CD4-positive, alpha-beta T cell treated with Interleukin-2 at 100 ng/mL for 4 hours (primary cell): ENCODE data around the gene AARS2.

Source experiments
- DNase-seq: peaks from one replicate; pipeline ENCODE4 v3.0.0-alpha.2; 2020; ENCODE audit warnings: low spot score

Gene AARS2

GRCh38 chr6:44300292-44300823, 12.8 kb downstream of the AARS2 start:
- DNase-seq: no peak

GRCh38 chr6:44298864-44299263, 14.3 kb downstream of the AARS2 start:
- no peak for DNase-seq

GRCh38 chr6:44298055-44298803, 14.9 kb downstream of the AARS2 start:
- no peak for DNase-seq

- DNase-seq: peak; percentile 31
Measured at GRCh38 chr6:44297063-44298038, 15.8 kb downstream of the AARS2 start.

- DNase-seq: no peak
Measured at GRCh38 chr6:44294832-44295791, 18.0 kb downstream of the AARS2 start.

GRCh38 chr6:44292661-44293365, 20.3 kb downstream of the AARS2 start:
- no peak for DNase-seq

- DNase-seq: no peak
Measured at GRCh38 chr6:44291841-44292240, 21.3 kb downstream of the AARS2 start.

- DNase-seq: no peak
Measured at GRCh38 chr6:44289726-44290260, 23.4 kb downstream of the AARS2 start.

GRCh38 chr6:44286747-44287146, 26.4 kb downstream of the AARS2 start:
- DNase-seq: no peak

GRCh38 chr6:44286285-44286565, 26.9 kb downstream of the AARS2 start:
- no peak for DNase-seq

GRCh38 chr6:44285552-44286284, 27.4 kb downstream of the AARS2 start:
- DNase-seq: no peak

GRCh38 chr6:44284867-44285266, 28.3 kb downstream of the AARS2 start:
- DNase-seq: no peak

- no peak for DNase-seq
Measured at GRCh38 chr6:44284121-44284520, 29.0 kb downstream of the AARS2 start.

GRCh38 chr6:44278774-44279697, 34.1 kb downstream of the AARS2 start:
- no peak for DNase-seq

- no peak for DNase-seq
Measured at GRCh38 chr6:44278315-44278714, 34.8 kb downstream of the AARS2 start.

- DNase-seq: no peak
Measured at GRCh38 chr6:44277763-44278162, 35.4 kb downstream of the AARS2 start.

- no peak for DNase-seq
Measured at GRCh38 chr6:44276667-44277640, 36.2 kb downstream of the AARS2 start.
